ENCODE results near the gene TFRC.
"Not testable (repeated sequence)": the region's sequence is repeated elsewhere in the genome, so short reads cannot be mapped to it uniquely, and the experiment has no call there.

TFRC gene

DNA sequence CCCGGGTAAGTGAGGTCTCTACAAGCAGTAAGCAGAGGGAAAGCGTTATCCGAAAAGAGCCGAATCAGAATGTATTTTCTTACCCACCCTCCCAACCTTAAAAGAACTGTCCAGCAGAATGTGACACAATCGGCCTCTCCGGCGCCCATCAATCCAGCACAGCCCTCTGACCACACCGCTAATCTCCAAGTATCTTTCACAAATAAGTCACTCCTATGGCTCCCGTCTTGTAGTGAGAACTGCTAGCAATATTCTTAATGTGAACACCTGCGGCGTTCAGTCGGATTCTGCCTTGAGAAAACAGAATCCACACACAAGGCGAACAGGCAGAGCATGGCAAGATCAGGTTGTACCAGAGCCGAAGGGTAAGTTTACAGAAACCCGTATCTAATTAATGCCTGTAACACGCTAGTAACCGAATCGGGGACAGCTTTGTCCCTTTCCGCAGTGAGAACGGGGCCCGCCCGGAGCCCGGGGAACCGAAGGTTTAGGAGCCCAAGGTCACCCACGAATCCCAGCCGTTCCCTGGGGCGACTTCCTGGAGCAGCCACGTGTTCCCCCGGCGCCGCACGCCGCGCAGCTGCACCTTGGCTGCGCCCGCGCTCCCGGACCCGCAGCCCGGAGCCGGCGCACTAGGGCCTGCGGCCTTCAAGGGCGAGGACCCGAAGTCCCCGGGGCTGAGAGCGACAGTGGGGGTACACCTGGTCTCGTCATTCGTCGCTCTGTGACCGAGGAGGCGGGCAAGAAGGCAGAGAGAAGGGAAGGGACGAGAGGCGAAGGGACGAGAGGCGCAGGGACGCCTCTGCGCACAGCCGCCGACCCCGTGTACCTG is 672 bp downstream of the TFRC start:
- DNase-seq (ENCODE audit: low read depth) = no peak

GRCh38 chr3:196080101-196080846 is 1.6 kb downstream of the TFRC start:
- not testable (repeated sequence) for DNase-seq (ENCODE audit: low read depth)

DNA sequence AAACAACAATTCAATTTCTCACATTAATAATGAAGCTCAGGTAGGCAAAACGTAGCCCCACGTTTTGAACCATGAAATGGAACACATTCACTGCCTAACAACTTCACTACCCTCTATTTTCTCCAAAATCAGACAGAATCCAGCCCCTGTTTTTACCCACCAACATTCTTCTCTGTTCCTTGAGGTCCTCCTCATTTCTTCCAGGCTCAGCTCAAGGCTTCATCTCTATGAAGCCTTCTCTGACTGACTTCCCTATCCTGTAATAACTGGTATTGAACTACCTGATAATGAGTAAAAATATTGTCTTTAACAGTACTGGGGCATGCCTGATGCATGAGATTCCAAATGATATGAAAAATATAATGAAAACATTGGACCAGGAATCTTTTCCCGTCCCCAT is 2.2 kb downstream of the TFRC start:
- no peak for DNase-seq (ENCODE audit: low read depth)

- no peak for DNase-seq (ENCODE audit: low read depth)
These were observed 6.9 kb downstream of the TFRC start for GRCh38 chr3:196075013-196075412.

- no peak for DNase-seq (ENCODE audit: low read depth)
These were observed 8.6 kb downstream of the TFRC start for GRCh38 chr3:196073255-196073753.

DNA sequence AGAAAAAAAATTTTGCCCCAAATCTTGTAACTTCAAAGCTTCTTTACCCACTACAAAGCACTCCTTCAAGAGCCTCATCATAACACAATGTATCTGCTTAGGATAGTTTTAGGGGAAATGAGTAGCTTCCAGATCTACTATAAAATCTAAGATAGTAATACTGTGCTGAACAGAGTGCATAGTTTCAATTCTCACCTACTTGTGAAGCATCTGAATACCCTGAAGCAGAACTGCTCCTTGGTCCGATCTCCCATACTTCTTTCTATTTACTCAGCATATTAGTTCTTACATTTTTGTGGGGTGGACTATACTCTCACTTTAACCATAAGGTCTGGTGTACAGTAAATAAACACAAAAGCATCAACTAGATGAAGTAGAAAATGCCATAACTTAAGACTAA is 9.6 kb downstream of the TFRC start:
- DNase-seq (ENCODE audit: low read depth) = no peak

DNA sequence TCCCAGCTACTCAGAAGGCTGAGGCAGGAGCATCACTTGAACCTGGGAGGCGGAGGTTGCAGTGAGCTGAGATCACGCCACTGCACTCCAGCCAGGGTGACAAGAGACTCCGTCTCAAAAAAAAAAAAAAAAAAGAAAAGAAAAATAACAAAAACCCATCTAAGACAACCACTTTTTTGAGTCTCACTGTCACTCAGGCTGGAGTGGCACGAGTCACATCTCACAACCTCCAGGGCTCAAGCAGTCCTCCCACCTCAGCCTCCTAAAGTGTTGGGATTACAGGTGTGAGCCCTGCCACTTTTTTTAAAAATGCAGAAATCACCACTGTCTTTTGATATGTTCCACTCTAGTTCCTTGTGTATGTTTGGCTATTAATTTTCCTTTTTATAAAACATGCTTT is 13.1 kb downstream of the TFRC start:
- DNase-seq (ENCODE audit: low read depth) = not testable (repeated sequence)

GRCh38 chr3:196067439-196067838 is 14.5 kb downstream of the TFRC start:
- no peak for DNase-seq (ENCODE audit: low read depth)

DNA sequence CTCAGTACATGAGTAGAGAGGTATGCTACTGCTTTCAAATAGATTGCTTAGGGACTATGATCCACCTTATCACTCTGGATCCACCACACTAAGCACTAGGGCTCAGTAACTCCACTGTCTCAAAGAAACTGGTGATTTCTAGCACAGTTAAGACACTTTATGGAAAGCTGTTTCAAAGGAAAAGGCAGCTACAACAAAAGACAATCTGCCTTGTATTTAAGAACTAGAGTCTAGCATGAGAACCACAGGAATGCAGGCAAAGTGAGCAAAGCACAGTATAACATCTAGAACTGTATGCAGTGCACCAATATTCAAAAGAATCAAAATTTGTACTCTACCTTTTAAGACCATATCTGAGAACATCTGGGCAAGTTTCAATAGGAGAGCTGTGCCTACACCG is 17.9 kb downstream of the TFRC start:
- DNase-seq (ENCODE audit: low read depth) = no peak

- DNase-seq (ENCODE audit: low read depth) = no peak
These were observed 18.4 kb downstream of the TFRC start for GRCh38 chr3:196063456-196063855.

DNA sequence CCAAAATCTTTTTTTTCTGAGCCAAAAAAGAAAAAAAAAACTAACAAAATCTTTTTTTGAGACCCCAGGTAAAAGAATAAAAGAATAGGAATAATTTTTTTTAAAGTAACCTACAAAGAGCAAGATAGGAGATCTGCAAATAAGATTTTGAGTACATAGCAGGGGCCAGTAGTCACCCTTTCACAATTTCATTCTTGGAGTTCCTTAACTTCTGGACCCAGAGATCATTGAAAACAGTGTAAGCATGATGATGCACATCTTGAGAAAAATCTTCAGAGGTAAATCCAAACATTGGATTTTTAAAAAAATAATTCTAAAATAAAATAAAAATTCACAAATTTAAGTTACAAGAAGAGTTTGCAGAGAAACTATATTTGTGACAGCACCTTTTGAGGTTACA is 18.8 kb downstream of the TFRC start:
- DNase-seq (ENCODE audit: low read depth) = no peak

DNA sequence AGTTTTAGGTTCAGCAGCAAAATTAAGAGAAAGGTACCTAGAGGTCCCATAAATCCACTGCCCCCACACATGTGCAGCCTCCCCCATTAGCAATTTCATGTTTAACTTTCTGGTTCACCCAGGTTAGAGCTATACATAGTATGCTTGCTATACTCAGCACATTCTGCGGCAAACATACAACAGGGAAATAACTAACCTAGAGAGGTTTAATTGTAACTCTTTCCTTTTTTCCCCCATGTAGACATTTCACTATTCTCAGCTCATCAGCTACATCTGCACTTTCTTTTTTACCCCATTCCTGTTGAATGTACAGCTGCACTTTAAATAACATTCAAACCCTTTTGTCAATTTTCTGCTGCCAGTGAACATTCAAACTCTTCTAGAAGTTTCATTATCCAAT is 21.1 kb downstream of the TFRC start:
- no peak for DNase-seq (ENCODE audit: low read depth)

- no peak for DNase-seq (ENCODE audit: low read depth)
These were observed 24.0 kb downstream of the TFRC start for GRCh38 chr3:196057760-196058331.

GRCh38 chr3:196056371-196056770 is 25.5 kb downstream of the TFRC start:
- DNase-seq (ENCODE audit: low read depth) = not testable (repeated sequence)

- no peak for DNase-seq (ENCODE audit: low read depth)
These were observed 26.1 kb downstream of the TFRC start for GRCh38 chr3:196055683-196056270.

DNA sequence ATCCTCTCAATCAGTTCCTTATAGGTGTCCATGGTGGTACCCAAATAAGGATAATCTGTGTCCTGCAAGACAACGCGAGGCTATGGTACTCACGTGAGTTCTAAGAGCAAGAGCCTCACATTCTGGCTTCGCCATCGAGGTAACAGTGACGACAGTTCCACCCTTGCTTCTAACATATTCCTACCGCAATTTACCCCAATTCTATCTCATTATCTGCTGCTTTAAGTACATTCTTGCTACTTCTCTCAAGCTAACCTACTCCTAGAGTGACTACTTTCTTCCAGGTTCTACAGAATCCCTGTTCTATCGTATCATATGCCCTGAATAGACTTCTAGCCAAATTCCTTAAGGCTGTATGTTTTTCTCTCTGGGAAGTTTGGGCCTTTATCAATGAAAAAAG is 26.6 kb downstream of the TFRC start:
- DNase-seq (ENCODE audit: low read depth) = no peak

- DNase-seq (ENCODE audit: low read depth) = no peak
These were observed 27.2 kb downstream of the TFRC start for GRCh38 chr3:196054661-196055060.

GRCh38 chr3:196053487-196053886 is 28.4 kb downstream of the TFRC start:
- DNase-seq (ENCODE audit: low read depth) = no peak

DNA sequence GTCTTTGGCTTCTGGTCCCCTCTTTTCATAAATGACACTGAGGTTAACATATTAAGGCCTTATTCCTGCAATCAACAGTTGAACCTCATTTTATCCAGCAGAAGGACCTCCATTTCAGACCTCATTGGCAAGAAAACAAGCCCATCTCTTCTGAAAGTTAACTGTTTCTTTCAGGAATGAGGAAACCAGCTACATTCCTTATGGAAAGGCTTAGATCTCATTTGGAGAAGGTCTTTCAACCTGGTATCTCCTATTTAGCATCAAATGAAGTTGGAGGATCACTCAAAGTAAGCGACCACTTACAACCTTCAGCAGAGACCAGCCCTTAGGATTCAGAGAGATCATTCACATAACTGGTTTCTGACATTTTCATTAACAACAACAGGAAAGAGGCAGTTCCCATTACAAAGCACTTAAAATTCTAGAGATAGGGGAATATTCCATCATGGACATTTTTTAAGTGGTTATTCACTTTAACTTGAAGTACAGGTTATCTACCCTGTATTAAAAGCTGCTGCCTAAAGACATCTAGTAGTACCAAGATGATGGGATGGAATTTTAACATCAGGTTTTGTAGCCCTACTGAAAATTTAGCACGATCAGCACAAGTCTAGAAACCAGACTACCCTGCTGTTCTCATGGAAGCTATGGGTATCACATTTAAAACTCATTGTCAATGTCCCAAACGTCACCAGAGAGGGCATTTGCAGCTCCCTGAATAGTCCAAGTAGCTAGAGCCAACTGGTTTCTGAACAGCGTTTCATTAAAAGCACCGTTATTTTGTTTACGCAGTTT is 30.4 kb downstream of the TFRC start:
- DNase-seq (ENCODE audit: low read depth) = no peak

GRCh38 chr3:196050597-196050996 is 31.3 kb downstream of the TFRC start:
- DNase-seq (ENCODE audit: low read depth) = no peak

DNA sequence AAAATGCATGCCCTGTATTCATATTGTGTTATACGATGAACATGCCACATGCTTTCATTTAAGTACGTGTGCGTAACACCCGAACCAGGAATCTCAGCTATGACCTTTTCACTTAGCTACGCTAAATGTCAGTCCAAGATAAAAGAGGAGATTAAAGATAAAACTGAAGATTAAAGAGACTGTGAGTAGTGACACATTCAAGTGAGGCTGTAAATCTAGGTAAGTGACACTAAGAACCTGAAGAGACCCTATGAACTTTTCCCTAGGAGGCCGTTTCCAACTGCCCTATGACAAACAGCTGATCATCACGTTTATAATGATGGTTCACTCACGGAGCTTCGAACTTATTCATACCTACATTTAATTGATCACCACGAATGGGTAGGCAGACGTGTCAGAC is 32.2 kb downstream of the TFRC start:
- DNase-seq (ENCODE audit: low read depth) = no peak
